ENCODE results near the gene BMPR1B.

The BMPR1B gene

DNA sequence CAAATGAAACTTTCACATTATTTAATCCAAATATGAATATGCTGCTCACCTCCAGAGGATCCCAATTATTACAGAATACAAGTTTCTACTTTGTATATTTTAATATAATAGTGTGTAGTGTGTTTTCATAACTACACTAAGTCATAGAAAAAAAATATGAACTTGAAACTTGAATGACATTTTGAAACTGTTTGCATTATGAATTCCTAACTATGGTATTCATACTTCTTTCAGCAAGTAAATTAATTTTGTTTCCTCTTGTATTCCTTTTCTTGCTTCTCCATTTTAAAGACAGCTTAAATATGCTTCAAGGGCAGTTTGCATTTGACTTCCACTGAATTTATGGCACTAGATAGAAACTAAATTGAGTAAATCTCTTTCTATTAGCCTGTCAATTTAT, 177.1 kb downstream of the BMPR1B start:
- TF ChIP-seq, protein P1, sequence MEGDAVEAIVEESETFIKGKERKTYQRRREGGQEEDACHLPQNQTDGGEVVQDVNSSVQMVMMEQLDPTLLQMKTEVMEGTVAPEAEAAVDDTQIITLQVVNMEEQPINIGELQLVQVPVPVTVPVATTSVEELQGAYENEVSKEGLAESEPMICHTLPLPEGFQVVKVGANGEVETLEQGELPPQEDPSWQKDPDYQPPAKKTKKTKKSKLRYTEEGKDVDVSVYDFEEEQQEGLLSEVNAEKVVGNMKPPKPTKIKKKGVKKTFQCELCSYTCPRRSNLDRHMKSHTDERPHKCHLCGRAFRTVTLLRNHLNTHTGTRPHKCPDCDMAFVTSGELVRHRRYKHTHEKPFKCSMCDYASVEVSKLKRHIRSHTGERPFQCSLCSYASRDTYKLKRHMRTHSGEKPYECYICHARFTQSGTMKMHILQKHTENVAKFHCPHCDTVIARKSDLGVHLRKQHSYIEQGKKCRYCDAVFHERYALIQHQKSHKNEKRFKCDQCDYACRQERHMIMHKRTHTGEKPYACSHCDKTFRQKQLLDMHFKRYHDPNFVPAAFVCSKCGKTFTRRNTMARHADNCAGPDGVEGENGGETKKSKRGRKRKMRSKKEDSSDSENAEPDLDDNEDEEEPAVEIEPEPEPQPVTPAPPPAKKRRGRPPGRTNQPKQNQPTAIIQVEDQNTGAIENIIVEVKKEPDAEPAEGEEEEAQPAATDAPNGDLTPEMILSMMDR (IDR thresholded peaks at IDR 0.05; ENCODE audit: insufficient read depth, low read depth, low read length, missing control alignments): no peak
- DNase-seq (ENCODE audit: low read depth): no peak
- no peak overlapping the region for H3K4me3 ChIP-seq (ENCODE audit: low read depth, low read length)

DNA sequence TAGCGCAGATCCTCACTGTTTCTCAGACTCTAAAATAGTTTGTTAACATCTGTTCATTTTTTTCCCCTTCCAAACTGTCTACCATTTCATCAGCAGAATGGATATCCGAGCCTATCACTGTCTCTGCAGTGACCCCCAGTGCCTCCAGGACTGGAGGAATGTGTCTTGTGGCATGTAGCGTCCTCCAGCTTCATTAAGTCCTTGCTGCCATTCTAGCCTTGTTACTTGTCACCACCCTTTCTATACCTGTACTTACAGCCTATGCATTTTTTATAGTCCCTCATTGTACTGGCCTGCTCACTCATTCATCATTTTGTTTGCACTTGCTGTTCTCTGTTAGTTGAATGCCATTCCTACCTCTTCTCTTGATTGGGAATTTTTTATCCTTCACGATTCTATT, 179.1 kb downstream of the BMPR1B start:
- TF ChIP-seq, protein P1 (IDR thresholded peaks at IDR 0.05; ENCODE audit: insufficient read depth, low read depth, low read length, missing control alignments): no peak
- DNase-seq (ENCODE audit: low read depth): no peak
- H3K4me3 ChIP-seq (ENCODE audit: low read depth, low read length): no peak overlapping the region

- H3K4me3 ChIP-seq (ENCODE audit: low read depth, low read length): no peak overlapping the region
- no peak for DNase-seq (ENCODE audit: low read depth)
- TF ChIP-seq, protein P1 (IDR thresholded peaks at IDR 0.05; ENCODE audit: insufficient read depth, low read depth, low read length, missing control alignments): no peak
Measured at GRCh38 chr4:94939791-94940519, 182.2 kb downstream of the BMPR1B start.

GRCh38 chr4:94940520-94940908, 182.8 kb downstream of the BMPR1B start:
- no peak overlapping the region for H3K4me3 ChIP-seq (ENCODE audit: low read depth, low read length)
- TF ChIP-seq, protein P1 (IDR thresholded peaks at IDR 0.05; ENCODE audit: insufficient read depth, low read depth, low read length, missing control alignments): no peak
- no peak for DNase-seq (ENCODE audit: low read depth)

- no peak overlapping the region for H3K4me3 ChIP-seq (ENCODE audit: low read depth, low read length)
- DNase-seq (ENCODE audit: low read depth): no peak
- TF ChIP-seq, protein P1 (IDR thresholded peaks at IDR 0.05; ENCODE audit: insufficient read depth, low read depth, low read length, missing control alignments): no peak
Measured at GRCh38 chr4:94941706-94942105, 184.0 kb downstream of the BMPR1B start.

DNA sequence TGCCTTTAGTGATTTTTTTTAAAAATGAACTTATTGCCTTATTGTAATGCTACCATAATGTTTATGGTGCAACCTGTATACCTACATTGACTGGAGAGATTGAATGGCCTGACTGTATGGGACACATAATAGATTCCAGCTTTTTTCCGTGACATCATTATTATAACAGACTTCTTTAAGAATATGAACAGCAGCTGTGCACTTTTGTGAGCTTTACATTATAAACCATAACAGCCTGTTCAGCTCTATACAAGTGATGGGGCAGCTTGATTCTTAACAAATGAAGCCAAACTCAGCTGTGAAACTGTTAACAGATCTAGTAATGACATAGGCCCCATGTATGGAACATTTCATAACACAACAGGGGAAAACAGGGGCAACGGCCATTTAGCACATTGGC, 187.0 kb downstream of the BMPR1B start:
- DNase-seq (ENCODE audit: low read depth): no peak
- TF ChIP-seq, protein P1 (IDR thresholded peaks at IDR 0.05; ENCODE audit: insufficient read depth, low read depth, low read length, missing control alignments): no peak
- H3K4me3 ChIP-seq (ENCODE audit: low read depth, low read length): no peak overlapping the region

DNA sequence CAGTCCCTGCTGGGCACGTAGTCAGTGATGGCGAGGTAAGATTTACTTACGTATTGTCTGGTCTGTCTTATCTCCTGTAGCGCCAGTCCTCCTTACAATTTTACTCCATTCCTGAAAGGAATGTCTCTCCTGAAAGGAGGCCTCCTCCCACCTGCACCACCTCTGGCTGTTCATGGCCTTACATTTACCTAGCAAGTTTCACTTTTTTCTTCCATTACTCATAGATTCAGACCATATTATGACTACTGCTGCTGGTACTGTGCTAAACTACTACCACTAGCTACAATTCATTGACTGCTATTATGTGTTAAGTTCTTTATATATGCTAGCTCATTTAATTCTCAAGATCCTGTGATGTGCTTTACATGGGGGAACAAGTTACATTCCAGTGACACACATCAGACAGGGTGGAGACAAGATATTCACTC, 189.9 kb downstream of the BMPR1B start:
- TF ChIP-seq, protein P1 (IDR thresholded peaks at IDR 0.05; ENCODE audit: insufficient read depth, low read depth, low read length, missing control alignments): no peak
- no peak for DNase-seq (ENCODE audit: low read depth)
- H3K4me3 ChIP-seq (ENCODE audit: low read depth, low read length): no peak overlapping the region

All from GM12865 (cell line).